A375 (cell line): Measurements from ENCODE around the gene MYL10. TPM values are rescaled to one million over a fixed set of nuclear protein-coding genes. Genes with fewer than 3 reads are reported as not detected.

Source experiments
- total RNA-seq: library from RNA; depleted of rRNA; stranded (reverse); fragments of >200 nt; shearing (Covaris generic); gene quantifications from 2 replicates; pipeline ENCODE4 v1.2.3, GENCODE V29; 2014; rRNA removed

MYL10 gene
- total RNA-seq, result 0.75 TPM in 1 of 2 replicates, not detected in the other

DNA sequence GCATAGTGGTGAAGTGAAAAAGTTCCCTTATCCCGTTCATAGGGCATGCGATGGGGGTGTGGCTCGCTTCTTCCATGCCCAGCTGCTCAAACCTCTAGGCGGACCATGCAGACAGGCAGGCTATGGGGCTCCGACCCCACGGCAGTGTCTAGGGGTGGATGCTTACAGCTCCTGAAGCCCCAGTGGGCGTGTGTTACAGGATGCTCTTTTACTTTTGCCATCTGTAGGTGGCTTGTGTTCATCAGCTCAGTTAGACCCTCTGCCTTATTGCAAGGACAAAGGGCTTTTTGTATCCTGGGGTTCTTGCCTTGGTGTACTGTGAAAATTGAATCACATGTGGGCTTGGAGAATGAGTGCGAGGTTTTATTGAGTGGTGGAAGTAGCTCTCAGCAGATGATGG, at the start of gene MYL10:
Gene MYL10, minus strand, starts transcription at position 126 of the 400 bp plus-strand sequence. CDS start 178 bp downstream, outside the sequence.

Other genes starting within 250 kb of the MYL10 start
- 28.2 and 32.4 TPM in 2 replicates for gene CUX1, start 188.3 kb upstream of the MYL10 start, total RNA-seq